B cell (primary cell): Measurements from ENCODE around the gene SELL. TPM values are rescaled to one million over a fixed set of nuclear protein-coding genes. Genes with fewer than 3 reads are reported as not detected.

ENCODE experiments used
- ATAC-seq: fragments of 200-7000 bp; cut with Tn5 transposase; one replicate; pipeline ENCODE4 v1.10.0; 2021; ENCODE audit warnings: low read depth, mild to moderate bottlenecking, moderate number of reproducible peaks, moderate library complexity
- CTCF ChIA-PET: fragments of 350-600 bp; sonication (Branson Sonifier 250); formaldehyde crosslinking; loops from one replicate; lab custom pipeline; 2021; ENCODE audit warnings: antibody characterized with exemption, inconsistent platforms; lab: Charles Lee
- POLR2A ChIA-PET: fragments of 350-600 bp; sonication (Branson Sonifier 250); formaldehyde crosslinking; loops from one replicate; lab custom pipeline; 2021; ENCODE audit warnings: antibody characterized with exemption; lab: Charles Lee
- DNase-seq: peaks from one replicate; pipeline ENCODE4 v3.0.0; 2013
- H2AFZ ChIP-seq: 2 replicates; pipeline ENCODE4 v1.6.1; 2012; ENCODE audit warnings: mild to moderate bottlenecking, low read depth, low read length; ENCODE audit not compliant: insufficient read depth, poor library complexity, severe bottlenecking
- H3K27ac ChIP-seq, 2 donors: 1 replicate in 1 of 2; 2 replicates in 1 of 2; pipeline ENCODE4 v1.5.1; 2012 to 2013; ENCODE audit warnings: low read length in 2 of 2, mild to moderate bottlenecking in 2 of 2, moderate library complexity in 1 of 2
- H3K27me3 ChIP-seq, 4 experiments: fragments of 200-600 bp in 1 of 4; sonication (generic) in 1 of 4; replicated peaks in 1 of 4; 1 replicate in 2 of 4; 2 replicates in 2 of 4; pipeline versions ENCODE4 v1.6.1 to v1.7.0; 2013 to 2016; ENCODE audit warnings: low read length in 3 of 4, mild to moderate bottlenecking in 2 of 4, mixed read lengths in 1 of 4, moderate library complexity in 1 of 4; ENCODE audit not compliant: insufficient read depth in 4 of 4, control insufficient read depth in 3 of 4; ENCODE audit errors: control extremely low read depth in 1 of 4
- H3K36me3 ChIP-seq, 2 experiments: replicated peaks in 1 of 2; 1 replicate in 1 of 2; 2 replicates in 1 of 2; pipeline versions ENCODE4 v1.6.1 to v1.7.1; 2013; ENCODE audit warnings: low read length in 1 of 2; ENCODE audit not compliant: insufficient read depth in 2 of 2, control insufficient read depth in 1 of 2; ENCODE audit errors: control extremely low read depth in 1 of 2, extremely low read depth in 1 of 2
- H3K4me1 ChIP-seq, 2 donors: fragments of 200-600 bp in 1 of 2; sonication (generic) in 1 of 2; 1 replicate in 1 of 2; 2 replicates in 1 of 2; pipeline versions ENCODE4 v1.5.1 to v1.6.1; 2013 to 2017; ENCODE audit warnings: low read length in 2 of 2; ENCODE audit not compliant: control insufficient read depth in 2 of 2, insufficient read depth in 2 of 2
- H3K4me2 ChIP-seq: replicated peaks from 2 replicates; pipeline ENCODE3; 2012; ENCODE audit warnings: mild to moderate bottlenecking, low read depth, low read length; ENCODE audit not compliant: poor library complexity, severe bottlenecking
- H3K4me3 ChIP-seq, 5 experiments: fragments of 200-600 bp in 1 of 5; sonication (generic) in 1 of 5; 1 replicate in 3 of 5; 2 replicates in 2 of 5; pipeline versions ENCODE4 v1.5.1 to v1.7.0; 2011 to 2016; ENCODE audit warnings: low read length in 4 of 5, mild to moderate bottlenecking in 4 of 5, low read depth in 2 of 5, control low read depth in 1 of 5, moderate library complexity in 1 of 5; ENCODE audit not compliant: insufficient read depth in 1 of 5; ENCODE audit errors: control extremely low read depth in 1 of 5, extremely low read depth in 1 of 5
- H3K79me2 ChIP-seq: fragments of 200-600 bp; sonication (generic); one replicate; pipeline ENCODE4 v1.6.0; 2016; ENCODE audit warnings: low read length; ENCODE audit not compliant: control insufficient read depth, insufficient read depth
- H3K9ac ChIP-seq: fragments of 200-600 bp; sonication (generic); 2 replicates; pipeline ENCODE4 v1.6.1; 2017; ENCODE audit warnings: mild to moderate bottlenecking, low read length, moderate library complexity
- H3K9me3 ChIP-seq, 3 donors: one replicate each; pipeline versions ENCODE4 v1.6.1 to v1.7.1; 2013; ENCODE audit warnings: low read length in 2 of 3; ENCODE audit not compliant: control insufficient read depth in 2 of 3, insufficient read depth in 1 of 3; ENCODE audit errors: control extremely low read depth in 1 of 3
- H4K20me1 ChIP-seq: 2 replicates; pipeline ENCODE4 v1.6.0; 2012; ENCODE audit warnings: mild to moderate bottlenecking, low read length; ENCODE audit not compliant: insufficient read depth, control insufficient read depth, poor library complexity, severe bottlenecking
- H3K27ac Mint-ChIP-seq: one replicate; pipeline ENCODE4 v1.8.0; 2021; ENCODE audit warnings: mixed read lengths
- H3K27me3 Mint-ChIP-seq: one replicate; pipeline ENCODE4 v1.8.0; 2021; ENCODE audit warnings: mixed read lengths
- H3K4me1 Mint-ChIP-seq: one replicate; pipeline ENCODE4 v1.8.0; 2021; ENCODE audit warnings: mixed read lengths
- H3K4me3 Mint-ChIP-seq: one replicate; pipeline ENCODE4 v1.8.0; 2021; ENCODE audit warnings: mixed read lengths
- H3K9me3 Mint-ChIP-seq: one replicate; pipeline ENCODE4 v1.8.0; 2022; ENCODE audit warnings: mixed read lengths; ENCODE audit not compliant: insufficient read depth
- CTCF ChIP-seq: fragments of 200-600 bp; IDR thresholded peaks from one replicate; pipeline ENCODE4 v1.8.0; 2022; ENCODE audit warnings: antibody characterized with exemption, mild to moderate bottlenecking
- EZH2 ChIP-seq: IDR thresholded peaks from 2 replicates; pipeline ENCODE4 v1.6.1; 2012; ENCODE audit warnings: borderline replicate concordance, low read depth, mild to moderate bottlenecking, moderate library complexity, low read length; ENCODE audit not compliant: insufficient read depth, poor library complexity, severe bottlenecking
- WGBS: methylation state at CpG from one replicate; pipeline ENCODE4 v1.1.5; 2013; ENCODE audit warnings: missing lambda C conversion rate; ENCODE audit not compliant: insufficient coverage; 5-methylcytosine and 5-hydroxymethylcytosine counted together
- intact Hi-C: fragments of 100-400 bp; cut with micrococcal nuclease; formaldehyde crosslinking; loops from one replicate; pipeline ENCODE4 v1.10.0; 2022
- polyA plus RNA-seq: library from polyadenylated mRNA; depleted of rRNA; stranded (reverse); fragments of >200 nt; gene quantifications from 2 replicates; pipeline ENCODE4 v1.2.3, GENCODE V29; 2012
- total RNA-seq, 2 donors: library from RNA; stranded (reverse); fragments of 120-200 nt in 1 of 2; gene quantifications; 1 replicate in 1 of 2; 2 replicates in 1 of 2; pipeline versions ENCODE4 v1.2.3 to v1.2.4, GENCODE V29; 2013 to 2022

SELL gene
- total and polyA plus RNA-seq, 2 donors (not counting 1 experiment from before 2014, with no cell fraction given): 250 to 258 TPM

GRCh38 chr1:169653873-169654272, 57.5 kb downstream of the SELL start:
- Histone ChIP-seq H2AFZ (no peak overlapping the region), H3K4me1 (peaks cover 27 to 34% of the 10 kb centered on the region in 2 donors), H3K27ac (no peak overlapping the region), H3K4me3 (no peak overlapping the region), H3K4me2 (no peak overlapping the region), H3K36me3 (no peaks in the 10 kb centered on the region), H3K9me3 (peaks cover 0 to 13% (median 6%) of the 10 kb centered on the region in 3 donors), H3K27me3 (no peaks in the 10 kb centered on the region), H3K79me2 (no peaks in the 10 kb centered on the region), H4K20me1 (no peaks in the 10 kb centered on the region), H3K9ac (no peak overlapping the region)
- Mint-ChIP-seq H3K9me3 (no peaks in the 10 kb centered on the region), H3K4me1 (peaks cover 45% of the 10 kb centered on the region), H3K4me3 (no peak overlapping the region), H3K27ac (no peak overlapping the region), H3K27me3 (no peaks in the 10 kb centered on the region)
- POLR2A ChIA-PET: no interaction called here
- 100% methylated on average over 1 of the region's 2 CpGs for WGBS
- CTCF ChIA-PET: no interaction called here
- DNase-seq: no peak
- no peak for TF ChIP-seq EZH2
- TF ChIP-seq CTCF: no peak
- intact Hi-C loops: loop anchor here (5.0 kb wide), 1 partner anchor 47 kb away; no protein-coding TSS in a partner anchor
- no peak for ATAC-seq

GRCh38 chr1:169651035-169651434, 60.4 kb downstream of the SELL start:
- no peaks in the 10 kb centered on the region for H3K27me3 Mint-ChIP-seq
- Histone ChIP-seq H3K9ac (no peak overlapping the region), H3K4me3 (no peak overlapping the region), H3K27ac (no peak overlapping the region), H2AFZ (no peak overlapping the region), H4K20me1 (no peaks in the 10 kb centered on the region), H3K4me1 (peaks cover 9 to 12% of the 10 kb centered on the region in 2 donors), H3K79me2 (no peaks in the 10 kb centered on the region), H3K36me3 (no peaks in the 10 kb centered on the region), H3K27me3 (no peaks in the 10 kb centered on the region), H3K9me3 (peaks cover 3 to 4% (median 3%) of the 10 kb centered on the region in 3 donors), H3K4me2 (no peak overlapping the region)
- intact Hi-C loops: loop anchor here (5.0 kb wide), 1 partner anchor 44 kb away; no protein-coding TSS in a partner anchor
- no peak for ATAC-seq
- ChIA-PET CTCF (interaction anchor here (1.3 kb wide), 1 partner anchor 9 kb away, joined by 3 read pairs; no protein-coding TSS in a partner anchor), POLR2A (no interaction called here)
- H3K27ac Mint-ChIP-seq: no peak overlapping the region
- H3K4me3 Mint-ChIP-seq: no peak overlapping the region
- DNase-seq: no peak
- H3K4me1 Mint-ChIP-seq: peaks cover 30% of the 10 kb centered on the region
- no peaks in the 10 kb centered on the region for H3K9me3 Mint-ChIP-seq
- WGBS: no CpG with 5 or more reads among the region's 2 CpGs
- TF ChIP-seq EZH2: no peak
- no peak for TF ChIP-seq CTCF
